Fibroblast of lung (primary cell): Measurements from ENCODE around the gene DEGS2. TPM values are rescaled to one million over a fixed set of nuclear protein-coding genes. Genes with fewer than 3 reads are reported as not detected.

Source experiments
- DNase-seq, 2 donors: peaks; one replicate each; pipeline versions ENCODE4 v3.0.0 to v3.0.0-alpha.2; 2010; ENCODE audit warnings: low read depth in 2 of 2
- H2AFZ ChIP-seq: 2 replicates; pipeline ENCODE4 v1.5.1; 2012; ENCODE audit warnings: low read length, control low read depth, inconsistent platforms
- H3K27ac ChIP-seq: 2 replicates; pipeline ENCODE4 v1.5.1; 2011; ENCODE audit warnings: low read length, control low read depth; ENCODE audit not compliant: insufficient read depth
- H3K27me3 ChIP-seq: 2 replicates; pipeline ENCODE4 v1.5.1; 2011; ENCODE audit warnings: mild to moderate bottlenecking, low read length; ENCODE audit not compliant: control insufficient read depth, insufficient read depth
- H3K36me3 ChIP-seq: 2 replicates; pipeline ENCODE4 v1.5.1; 2011; ENCODE audit warnings: low read length; ENCODE audit not compliant: control insufficient read depth, insufficient read depth
- H3K4me1 ChIP-seq: 2 replicates; pipeline ENCODE4 v1.5.1; 2011; ENCODE audit warnings: low read length; ENCODE audit not compliant: control insufficient read depth, insufficient read depth; ENCODE audit errors: extremely low read depth
- H3K4me2 ChIP-seq: 2 replicates; pipeline ENCODE4 v1.5.1; 2011; ENCODE audit warnings: low read length, control low read depth; ENCODE audit not compliant: insufficient read depth; ENCODE audit errors: extremely low read depth
- H3K4me3 ChIP-seq, 4 experiments: fragments of 200-600 bp in 1 of 4; sonication (generic) in 1 of 4; replicated peaks in 1 of 4; 2 replicates each; pipeline ENCODE4 v1.5.1; 2011 to 2016; ENCODE audit warnings: low read length in 4 of 4, low read depth in 3 of 4, mild to moderate bottlenecking in 3 of 4, control low read depth in 2 of 4, inconsistent platforms in 1 of 4, mixed read lengths in 1 of 4; ENCODE audit not compliant: insufficient read depth in 1 of 4; ENCODE audit errors: control extremely low read depth in 1 of 4
- H3K79me2 ChIP-seq: 2 replicates; pipeline ENCODE4 v1.5.1; 2012; ENCODE audit warnings: mild to moderate bottlenecking, low read length, inconsistent platforms; ENCODE audit not compliant: control insufficient read depth, insufficient read depth
- H3K9ac ChIP-seq: 2 replicates; pipeline ENCODE4 v1.5.1; 2011; ENCODE audit warnings: mild to moderate bottlenecking, low read length, control low read depth; ENCODE audit not compliant: insufficient read depth
- H3K9me3 ChIP-seq: 2 replicates; pipeline ENCODE4 v1.5.1; 2012; ENCODE audit warnings: low read depth, low read length; ENCODE audit not compliant: control insufficient read depth, insufficient read depth
- H4K20me1 ChIP-seq: 2 replicates; pipeline ENCODE4 v1.5.1; 2011; ENCODE audit warnings: low read length; ENCODE audit not compliant: control insufficient read depth, insufficient read depth; ENCODE audit errors: extremely low read depth
- EZH2 ChIP-seq: IDR thresholded peaks from 2 replicates; pipeline ENCODE4 v1.5.1; 2012; ENCODE audit warnings: low read length, control low read depth, mild to moderate bottlenecking; ENCODE audit errors: missing control alignments
- polyA plus RNA-seq, 2 donors: library from polyadenylated mRNA; depleted of rRNA in 1 of 2; stranded (reverse) in 1 of 2; unstranded in 1 of 2; fragments of >200 nt; gene quantifications; 2 replicates each; pipeline ENCODE4 v1.2.1, GENCODE V29; 2011 to 2012; ENCODE audit warnings: missing spikeins in 1 of 2
- total RNA-seq: library from RNA; depleted of rRNA; stranded (reverse); fragments of >200 nt; gene quantifications from 2 replicates; pipeline ENCODE4 v1.2.1, GENCODE V29; 2014
- TF ChIP-seq, protein P1 (sequence below), 2 donors: IDR thresholded peaks in 1 of 2; conservative IDR thresholded peaks in 1 of 2; 1 replicate in 1 of 2; 2 replicates in 1 of 2; pipeline ENCODE4 v1.5.1; 2011 to 2012; ENCODE audit warnings: low read length in 2 of 2, control low read depth in 1 of 2, inconsistent platforms in 1 of 2, low read depth in 1 of 2, mild to moderate bottlenecking in 1 of 2

Gene DEGS2
- total and polyA plus RNA-seq, 2 donors (not counting 1 experiment from before 2014, with no cell fraction given), result under 0.01 TPM; not detected in 1

- no peaks in the 10 kb centered on the region for H3K36me3 ChIP-seq
- no peak overlapping the region for H3K27ac ChIP-seq
- no peaks in the 10 kb centered on the region for H4K20me1 ChIP-seq
- no peaks in the 10 kb centered on the region for H3K4me1 ChIP-seq
- DNase-seq, result no peak
- H3K27me3 ChIP-seq, result no peaks in the 10 kb centered on the region
- no peak overlapping the region for H2AFZ ChIP-seq
- no peaks in the 10 kb centered on the region for H3K79me2 ChIP-seq
- no peak overlapping the region for H3K4me3 ChIP-seq
- no peak overlapping the region for H3K4me2 ChIP-seq
- TF ChIP-seq EZH2, result no peak
- TF ChIP-seq, protein P1, sequence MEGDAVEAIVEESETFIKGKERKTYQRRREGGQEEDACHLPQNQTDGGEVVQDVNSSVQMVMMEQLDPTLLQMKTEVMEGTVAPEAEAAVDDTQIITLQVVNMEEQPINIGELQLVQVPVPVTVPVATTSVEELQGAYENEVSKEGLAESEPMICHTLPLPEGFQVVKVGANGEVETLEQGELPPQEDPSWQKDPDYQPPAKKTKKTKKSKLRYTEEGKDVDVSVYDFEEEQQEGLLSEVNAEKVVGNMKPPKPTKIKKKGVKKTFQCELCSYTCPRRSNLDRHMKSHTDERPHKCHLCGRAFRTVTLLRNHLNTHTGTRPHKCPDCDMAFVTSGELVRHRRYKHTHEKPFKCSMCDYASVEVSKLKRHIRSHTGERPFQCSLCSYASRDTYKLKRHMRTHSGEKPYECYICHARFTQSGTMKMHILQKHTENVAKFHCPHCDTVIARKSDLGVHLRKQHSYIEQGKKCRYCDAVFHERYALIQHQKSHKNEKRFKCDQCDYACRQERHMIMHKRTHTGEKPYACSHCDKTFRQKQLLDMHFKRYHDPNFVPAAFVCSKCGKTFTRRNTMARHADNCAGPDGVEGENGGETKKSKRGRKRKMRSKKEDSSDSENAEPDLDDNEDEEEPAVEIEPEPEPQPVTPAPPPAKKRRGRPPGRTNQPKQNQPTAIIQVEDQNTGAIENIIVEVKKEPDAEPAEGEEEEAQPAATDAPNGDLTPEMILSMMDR (conservative IDR thresholded peaks at IDR 0.05 in 1 of 2, IDR thresholded peaks at IDR 0.05 in 1 of 2; ENCODE audit: low read depth in 1 of 2, low read length in 2 of 2), result no peak
- H3K9me3 ChIP-seq, result no peaks in the 10 kb centered on the region
- H3K9ac ChIP-seq, result no peak overlapping the region
These were observed 12.2 kb downstream of the DEGS2 start for GRCh38 chr14:100147181-100147631.

- Histone ChIP-seq H2AFZ (no peak overlapping the region), H3K9ac (no peak overlapping the region), H3K4me3 (no peak overlapping the region), H3K9me3 (no peaks in the 10 kb centered on the region), H3K4me1 (no peaks in the 10 kb centered on the region), H4K20me1 (no peaks in the 10 kb centered on the region), H3K27ac (no peak overlapping the region), H3K79me2 (no peaks in the 10 kb centered on the region), H3K4me2 (no peak overlapping the region), H3K27me3 (no peaks in the 10 kb centered on the region), H3K36me3 (no peaks in the 10 kb centered on the region)
- TF ChIP-seq EZH2, result no peak
- TF ChIP-seq, protein P1 (conservative IDR thresholded peaks at IDR 0.05 in 1 of 2, IDR thresholded peaks at IDR 0.05 in 1 of 2; ENCODE audit: low read depth in 1 of 2, low read length in 2 of 2), result peak in 1 of 2 donors; percentile 8
- no peak for DNase-seq
These were observed 12.8 kb downstream of the DEGS2 start for GRCh38 chr14:100146531-100147091.

DNA sequence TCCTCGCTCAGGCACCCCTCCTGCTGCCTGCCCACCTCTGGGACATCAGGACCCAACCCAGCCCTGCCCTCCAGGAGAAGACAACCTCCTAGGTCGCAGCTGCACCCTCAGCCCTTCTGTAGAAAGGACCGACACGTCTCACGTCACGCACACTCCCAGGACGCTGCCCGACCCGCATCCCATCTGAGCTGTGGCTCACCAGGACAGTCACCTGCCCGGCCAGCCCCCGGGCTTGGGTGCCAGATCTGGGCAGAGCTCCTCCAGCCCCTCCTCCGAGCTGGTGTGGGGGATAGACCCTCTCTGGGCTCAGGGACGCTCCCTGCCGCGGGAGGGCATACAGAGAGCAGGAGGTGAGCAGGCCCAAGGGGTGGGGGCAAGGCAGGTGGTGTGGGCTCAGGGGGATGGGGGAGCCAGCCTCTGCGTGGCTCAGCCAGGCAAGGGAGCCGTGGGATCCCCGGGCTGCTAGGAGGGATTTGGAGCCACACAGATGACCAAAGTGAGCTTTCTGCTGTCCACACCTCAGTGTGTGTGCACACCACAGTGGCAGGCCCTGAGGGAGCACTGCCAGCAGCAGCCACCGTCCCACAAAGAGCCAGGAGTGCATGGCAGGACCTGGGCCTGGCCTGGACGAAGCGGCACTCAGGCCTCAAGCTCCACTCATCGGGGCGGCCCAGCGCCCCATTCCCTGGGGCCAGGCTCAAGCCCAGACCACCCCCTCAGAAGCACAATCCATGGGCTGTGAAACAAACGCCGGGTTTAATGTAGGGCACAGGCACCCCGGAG, 13.6 kb downstream of the DEGS2 start:
- H3K27me3 ChIP-seq, result no peaks in the 10 kb centered on the region
- no peak overlapping the region for H3K4me2 ChIP-seq
- no peak overlapping the region for H3K27ac ChIP-seq
- TF ChIP-seq EZH2, result no peak
- TF ChIP-seq, protein P1 (conservative IDR thresholded peaks at IDR 0.05 in 1 of 2, IDR thresholded peaks at IDR 0.05 in 1 of 2; ENCODE audit: low read depth in 1 of 2, low read length in 2 of 2), result no peak
- DNase-seq, result no peak
- H4K20me1 ChIP-seq, result no peaks in the 10 kb centered on the region
- no peak overlapping the region for H3K9ac ChIP-seq
- no peaks in the 10 kb centered on the region for H3K36me3 ChIP-seq
- no peaks in the 10 kb centered on the region for H3K9me3 ChIP-seq
- no peak overlapping the region for H2AFZ ChIP-seq
- H3K4me1 ChIP-seq, result no peaks in the 10 kb centered on the region
- no peaks in the 10 kb centered on the region for H3K79me2 ChIP-seq
- H3K4me3 ChIP-seq, result no peak overlapping the region
